Motor neuron (in vitro differentiated cells): Measurements from ENCODE around the gene FOXJ3. TPM values are rescaled to one million over a fixed set of nuclear protein-coding genes. Genes with fewer than 3 reads are reported as not detected.

Experiments
- ATAC-seq, 8 experiments: fragments of 200-7000 bp; cut with Tn5 transposase; replicated peaks in 6 of 8; 2 replicates each; pipeline ENCODE4 v1.8.0; 2021; ENCODE audit warnings: mild to moderate bottlenecking in 8 of 8, moderate library complexity in 8 of 8
- H3K27ac ChIP-seq, 2 donors: fragments of 250-450 bp; sonication (Bioruptor Pico); 2 replicates each; pipeline ENCODE4 v1.9.0; 2021; ENCODE audit warnings: antibody characterized with exemption in 2 of 2, mild to moderate bottlenecking in 2 of 2, moderate library complexity in 1 of 2
- H3K4me1 ChIP-seq, 2 donors: fragments of 250-450 bp; sonication (Bioruptor Pico); replicated peaks in 1 of 2; 2 replicates each; pipeline ENCODE4 v1.6.1; 2021; ENCODE audit warnings: antibody characterized with exemption in 2 of 2, mild to moderate bottlenecking in 2 of 2, moderate library complexity in 1 of 2
- H3K4me3 ChIP-seq, 5 donors: fragments of 250-450 bp; sonication (Bioruptor Pico); 2 replicates each; pipeline ENCODE4 v1.9.0; 2021; ENCODE audit warnings: antibody characterized with exemption in 5 of 5, mild to moderate bottlenecking in 5 of 5, moderate library complexity in 4 of 5
- WGBS, 10 experiments: fragments of 450-650 bp; shearing (Covaris generic); methylation state at CpG; one replicate each; pipeline ENCODE4 v1.0.0; 2022; 5-methylcytosine and 5-hydroxymethylcytosine counted together
- in situ Hi-C, 9 experiments: fragments of 400-800 bp; cut with MboI; loops; one replicate each; pipeline ENCODE4 v1.15.0; 2021; ENCODE audit warnings: low sequenced_read_pairs in 9 of 9, low pct_unique_long_range_greater_than_20kb in 2 of 9; ENCODE audit not compliant: unreplicated experiment in 9 of 9
- total RNA-seq, 8 experiments: library from RNA; unstranded; fragments of 300-600 nt; gene quantifications; 2 replicates each; pipeline versions ENCODE4 v1.2.3 to v1.2.4, GENCODE V29; 2022

The FOXJ3 gene
- total RNA-seq, 8 experiments from 2014 or later: 17.8 to 42.4 (median 32.2) TPM

DNA sequence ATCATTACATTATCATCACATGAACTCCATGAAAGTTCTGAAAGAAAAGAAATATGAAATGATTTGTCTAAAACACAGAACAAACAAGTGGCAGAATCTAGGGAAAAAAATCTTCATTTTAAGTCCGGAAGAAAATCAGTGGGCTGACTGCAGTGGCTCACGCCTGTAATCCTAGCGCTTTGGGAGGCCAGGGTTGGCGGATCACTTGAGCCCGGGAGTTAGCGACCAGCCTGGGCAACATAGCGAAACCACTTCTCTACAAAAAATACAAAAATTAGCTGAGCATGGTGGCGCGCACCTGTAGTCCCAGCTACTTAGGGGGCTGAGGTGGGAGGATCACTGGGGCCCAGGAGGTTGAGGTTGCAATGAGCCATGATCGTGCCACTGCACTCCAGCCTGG, 4.8 kb downstream of the FOXJ3 start:
- H3K27ac ChIP-seq: no peak overlapping the region

DNA sequence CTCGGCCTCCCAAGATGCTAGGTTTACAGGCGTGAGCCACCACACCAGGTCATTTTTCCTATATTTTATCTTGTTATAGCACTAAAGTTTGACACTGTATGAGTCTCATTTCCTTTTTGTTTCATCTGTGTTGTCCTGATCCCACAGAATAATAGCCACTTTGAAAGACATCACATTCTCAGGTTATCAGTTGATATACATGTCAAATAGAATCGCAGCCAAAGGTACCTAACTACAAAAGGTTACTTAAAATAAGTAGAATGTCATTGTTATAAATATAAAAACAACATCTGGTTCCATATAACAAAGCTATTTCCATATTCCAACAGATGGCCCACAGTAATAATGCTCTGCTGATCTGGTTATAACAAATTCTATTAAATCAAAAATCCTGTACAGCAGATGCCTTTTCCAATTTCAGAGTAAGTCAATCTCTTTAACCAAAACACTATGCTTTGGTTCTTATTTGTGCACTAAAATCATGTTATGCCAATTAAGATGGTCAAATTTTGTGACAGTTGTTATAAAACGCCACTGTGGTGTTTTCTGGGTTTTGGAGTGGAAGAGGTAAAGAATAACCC, 6.0 kb downstream of the FOXJ3 start:
- in situ Hi-C loops: loop anchor here in 2 of 9 experiments (25.0 kb wide), 3 partner anchors 108 to 408 kb away; partner anchors contain the start of genes CLDN19 (in 1 of the 2) and PPIH (in 1 of the 2)

More for the DNA sequence above, 4.8 kb downstream of the FOXJ3 start:
- H3K4me3 ChIP-seq: no peak overlapping the region
- no peak for ATAC-seq
- in situ Hi-C loops: loop anchor here in 2 of 9 experiments (25.0 kb wide), 3 partner anchors 107 to 407 kb away; partner anchors contain the start of genes CLDN19 (in 1 of the 2) and PPIH (in 1 of the 2)
- peaks cover 5 to 14% of the 10 kb centered on the region in 2 donors for H3K4me1 ChIP-seq
- 80 to 100% (median 97%) methylated on average over 2 to 10 of the region's 10 CpGs; no CpG with 5 or more reads in 1 of the 10 experiments for WGBS, 10 experiments

DNA sequence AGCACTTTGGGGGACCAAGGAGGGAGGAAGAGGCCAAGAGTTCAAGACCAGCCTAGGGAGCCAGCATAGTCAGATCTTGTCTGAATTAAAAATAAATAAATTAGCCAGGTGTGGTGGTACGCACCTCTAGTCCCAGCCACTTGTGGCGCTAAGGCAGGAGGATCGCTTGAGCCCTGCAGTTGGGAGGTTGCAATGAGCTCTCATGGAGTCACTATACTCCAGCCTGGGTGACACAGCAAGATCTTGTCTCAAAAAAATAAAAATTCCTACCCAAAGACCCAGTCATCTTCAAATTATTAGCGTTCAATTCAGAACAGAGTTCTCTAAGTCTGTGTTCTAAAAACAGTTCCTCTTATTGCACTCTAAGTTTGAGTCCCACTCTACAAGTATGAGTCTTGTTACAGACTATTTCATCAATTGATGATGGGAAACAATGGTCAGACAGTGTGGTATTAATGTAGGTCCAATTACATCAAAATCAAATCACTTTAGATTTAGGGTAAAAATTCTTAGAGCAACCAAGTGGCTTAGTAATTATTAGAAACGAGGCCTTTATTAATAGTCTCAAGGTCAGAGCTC, 6.9 kb downstream of the FOXJ3 start:
- ATAC-seq: no peak
- peaks cover 5 to 8% of the 10 kb centered on the region in 2 donors for H3K4me1 ChIP-seq
- WGBS, 10 experiments: 60 to 100% (median 96%) methylated on average over 1 to 5 of the region's 5 CpGs
- no peak overlapping the region for H3K27ac ChIP-seq
- H3K4me3 ChIP-seq: no peak overlapping the region
- in situ Hi-C loops: loop anchor here in 2 of 9 experiments (25.0 kb wide), 3 partner anchors 109 to 409 kb away; partner anchors contain the start of genes CLDN19 (in 1 of the 2) and PPIH (in 1 of the 2)

More for the DNA sequence above, 6.0 kb downstream of the FOXJ3 start:
- 53 to 100% (median 97%) methylated on average over 1 to 4 of the region's 4 CpGs for whole genome bisulfite sequencing, 10 experiments
- H3K4me3 ChIP-seq: no peak overlapping the region
- H3K4me1 ChIP-seq: peaks cover 5 to 14% of the 10 kb centered on the region in 2 donors
- H3K27ac ChIP-seq: no peak overlapping the region
- ATAC-seq: no peak

DNA sequence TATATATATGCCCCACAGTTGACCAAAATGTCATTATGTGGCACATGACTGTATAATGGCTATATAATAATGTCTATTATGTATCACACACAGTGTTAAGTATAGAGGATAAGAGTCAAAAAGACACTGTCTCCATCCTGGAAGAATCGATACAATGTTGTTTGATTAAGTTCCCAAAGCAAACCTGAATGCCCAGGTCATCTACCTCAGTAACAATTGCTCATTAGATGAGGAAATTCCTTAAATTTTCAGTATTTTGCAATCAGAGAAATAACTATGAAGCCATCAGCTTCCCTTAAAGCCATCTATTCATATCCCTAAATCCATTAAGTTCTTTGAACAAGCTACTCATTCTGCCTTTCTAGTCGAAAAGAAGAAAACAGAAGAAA, 10.0 kb downstream of the FOXJ3 start:
- WGBS, 10 experiments: 0 to 100% (median 90%) methylated on average over 1 to 2 of the region's 2 CpGs; no CpG with 5 or more reads in 2 of the 10 experiments
- ATAC-seq: no peak
- in situ Hi-C loops: loop anchor here in 2 of 9 experiments (25.0 kb wide), 3 partner anchors 112 to 412 kb away; partner anchors contain the start of genes CLDN19 (in 1 of the 2) and PPIH (in 1 of the 2)
- no peaks in the 10 kb centered on the region for H3K4me1 ChIP-seq
- H3K27ac ChIP-seq: no peak overlapping the region
- no peak overlapping the region for H3K4me3 ChIP-seq

DNA sequence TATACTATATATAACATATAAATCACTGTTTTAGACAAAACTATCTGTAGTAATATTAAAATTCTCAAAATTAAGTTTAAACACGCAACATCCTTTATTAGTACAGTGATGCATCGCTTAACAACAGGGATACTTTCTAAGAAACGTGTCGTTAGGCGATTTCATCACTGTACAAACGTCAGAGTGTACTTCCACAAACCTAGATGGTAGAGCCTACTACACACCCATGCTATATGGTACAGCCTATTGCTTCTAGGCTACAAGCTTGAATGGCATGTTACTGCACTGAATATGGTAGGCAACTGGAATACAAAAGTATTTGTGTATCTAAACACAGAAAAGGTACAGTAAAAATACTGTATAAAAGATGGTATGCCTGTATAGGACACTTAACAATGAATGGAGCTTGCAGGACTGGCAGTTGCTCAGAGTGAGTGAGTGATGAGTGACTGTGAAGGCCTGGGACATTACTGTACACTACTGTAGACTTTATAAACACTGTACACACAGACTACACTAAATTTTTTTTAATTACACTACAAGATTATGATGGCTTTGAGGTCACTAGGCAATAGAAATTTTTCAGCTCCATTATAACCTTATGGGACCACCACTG, 10.5 kb downstream of the FOXJ3 start:
- no peak for ATAC-seq
- Histone ChIP-seq H3K4me1 (no peaks in the 10 kb centered on the region), H3K27ac (no peak overlapping the region), H3K4me3 (no peak overlapping the region)
- WGBS, 10 experiments: 91 to 100% (median 95%) methylated on average over 1 to 6 of the region's 6 CpGs
- in situ Hi-C loops: loop anchor here in 3 of 9 experiments (25.0 kb wide), 4 partner anchors 112 to 413 kb away; partner anchors contain the start of genes CLDN19 (in 1 of the 3) and PPIH (in 1 of the 3)

DNA sequence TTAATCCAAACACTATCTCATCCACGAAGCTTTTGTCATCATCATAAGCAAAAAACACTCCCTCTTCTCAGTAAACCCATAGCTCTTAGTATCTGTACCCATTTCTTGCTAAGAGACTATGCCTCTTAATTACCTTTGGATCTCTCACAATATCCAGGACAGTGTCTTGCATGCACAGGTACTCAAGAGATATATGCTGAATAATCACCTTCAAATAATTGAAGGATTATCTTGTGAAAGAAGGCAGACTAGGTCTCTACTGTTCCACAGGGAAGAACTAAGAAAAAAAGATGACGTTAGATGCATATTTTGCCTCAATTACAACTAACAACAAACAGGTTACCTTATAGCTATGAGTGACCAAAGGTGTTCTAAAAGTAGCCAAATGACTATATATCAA, 11.5 kb downstream of the FOXJ3 start:
- no peak overlapping the region for H3K4me3 ChIP-seq
- in situ Hi-C loops: loop anchor here in 1 of 9 experiments (25.0 kb wide), 1 partner anchor 111 kb away; no protein-coding TSS in a partner anchor
- WGBS, 10 experiments: 86 to 100% (median 100%) methylated on average over 1 to 2 of the region's 2 CpGs; no CpG with 5 or more reads in 2 of the 10 experiments
- H3K27ac ChIP-seq: no peak overlapping the region
- H3K4me1 ChIP-seq: no peaks in the 10 kb centered on the region
- no peak for ATAC-seq

DNA sequence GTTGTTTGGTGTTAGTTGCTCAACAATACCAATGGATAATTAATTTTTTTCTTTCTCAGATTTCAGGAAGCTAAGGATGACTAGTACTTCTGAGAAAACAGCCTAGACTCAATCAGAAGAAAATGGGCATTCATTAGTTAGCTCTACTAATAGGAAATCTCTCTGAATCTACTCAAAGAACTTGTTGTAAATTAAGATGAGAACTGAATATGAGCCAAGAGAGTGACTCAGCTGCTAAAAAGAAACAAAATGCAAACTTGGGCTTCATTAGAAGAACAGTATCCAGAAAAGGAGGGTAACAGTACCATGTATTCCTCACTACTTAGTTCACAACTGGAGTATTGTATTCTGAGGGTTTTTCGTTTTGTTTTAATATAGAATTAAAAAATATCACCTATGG, 12.5 kb downstream of the FOXJ3 start:
- Histone ChIP-seq H3K27ac (no peak overlapping the region), H3K4me3 (no peak overlapping the region), H3K4me1 (no peaks in the 10 kb centered on the region)
- WGBS, 10 experiments: 0 to 100% (median 36%) methylated on average over 1 of the region's 1 CpG; no CpG with 5 or more reads in 4 of the 10 experiments
- in situ Hi-C loops: loop anchor here in 1 of 9 experiments (25.0 kb wide), 1 partner anchor 110 kb away; no protein-coding TSS in a partner anchor
- ATAC-seq: peak in 3 of 8 experiments; percentile 22 to 90 (median 85)

DNA sequence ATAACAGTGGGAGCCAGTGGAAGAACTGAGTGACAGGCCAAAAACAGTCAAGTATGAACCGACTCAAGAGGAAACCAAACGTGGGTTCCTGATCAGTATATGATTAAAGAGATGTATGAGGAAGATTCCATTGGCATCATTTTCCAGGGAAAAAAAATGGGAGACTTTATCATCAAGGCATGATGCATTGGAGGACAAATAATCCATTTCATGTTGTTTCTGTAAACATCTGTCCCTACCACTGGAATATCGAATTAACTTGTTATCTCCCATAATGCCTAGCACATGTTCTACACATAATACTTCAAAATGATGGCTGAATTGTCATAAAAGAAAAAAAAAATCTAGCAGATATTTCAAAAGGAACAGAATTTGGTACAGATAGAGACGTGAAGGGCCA, 13.3 kb downstream of the FOXJ3 start:
- in situ Hi-C loops: loop anchor here in 1 of 9 experiments (25.0 kb wide), 1 partner anchor 109 kb away; no protein-coding TSS in a partner anchor
- no peak overlapping the region for H3K27ac ChIP-seq
- no peak for ATAC-seq
- H3K4me1 ChIP-seq: no peaks in the 10 kb centered on the region
- WGBS, 10 experiments: 21 to 98% (median 87%) methylated on average over 1 to 4 of the region's 4 CpGs
- no peak overlapping the region for H3K4me3 ChIP-seq

DNA sequence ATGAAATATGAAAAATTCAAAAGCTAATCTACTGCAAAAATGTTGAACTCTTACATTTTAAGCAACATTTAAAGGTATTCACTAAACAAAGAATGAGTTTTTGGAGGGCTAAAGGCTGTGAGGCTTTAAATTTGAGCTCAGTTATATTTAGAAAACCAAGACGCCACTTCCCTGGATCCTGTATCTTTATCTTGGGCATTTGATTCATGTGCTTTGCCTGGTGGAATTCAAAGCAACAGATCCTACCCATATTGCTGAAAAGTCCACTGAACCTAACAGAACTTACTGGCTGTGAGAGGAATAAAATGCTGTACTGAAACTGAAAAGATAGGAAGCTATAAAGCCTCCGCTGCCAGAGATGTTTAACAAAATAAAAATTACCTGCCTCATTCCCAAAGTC, 14.3 kb downstream of the FOXJ3 start:
- Histone ChIP-seq H3K27ac (no peak overlapping the region), H3K4me3 (no peak overlapping the region), H3K4me1 (peaks cover 0 to 3% of the 10 kb centered on the region in 2 donors)
- no peak for ATAC-seq
- in situ Hi-C loops: loop anchor here in 1 of 9 experiments (25.0 kb wide), 1 partner anchor 108 kb away; no protein-coding TSS in a partner anchor
- WGBS, 10 experiments: 83 to 100% (median 93%) methylated on average over 1 to 2 of the region's 2 CpGs; no CpG with 5 or more reads in 2 of the 10 experiments

DNA sequence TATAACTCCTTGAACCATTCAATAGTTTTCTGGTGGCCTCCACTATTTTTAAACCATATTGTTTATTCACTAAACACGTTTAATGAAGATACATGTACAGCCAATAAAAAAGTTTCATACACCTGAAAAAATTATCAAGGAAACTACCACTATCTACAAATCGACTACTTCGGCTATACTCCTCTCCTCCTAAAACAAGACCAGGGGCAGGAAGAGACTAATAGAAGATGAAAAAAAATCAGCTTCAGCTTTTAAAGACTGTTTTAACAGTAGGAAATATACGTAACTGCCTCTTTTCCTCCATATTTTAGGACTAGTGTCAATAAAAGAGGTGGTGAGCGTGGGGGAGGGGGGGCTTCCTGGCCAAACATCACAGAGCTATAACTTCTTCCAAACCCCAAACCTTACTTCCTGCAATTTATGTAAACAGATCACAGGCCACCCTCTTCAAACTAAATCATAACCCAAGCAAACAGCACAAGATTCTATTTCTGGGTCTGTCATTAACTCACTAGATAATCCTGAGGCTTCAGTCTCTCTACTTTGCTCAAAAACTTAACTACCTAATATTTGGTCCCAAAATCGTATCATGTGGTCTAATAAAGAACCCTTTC, 15.1 kb downstream of the FOXJ3 start:
- no peak overlapping the region for H3K27ac ChIP-seq
- peaks cover 7 to 10% of the 10 kb centered on the region in 2 donors for H3K4me1 ChIP-seq
- in situ Hi-C loops: loop anchor here in 1 of 9 experiments (25.0 kb wide), 1 partner anchor 108 kb away; no protein-coding TSS in a partner anchor
- no peak overlapping the region for H3K4me3 ChIP-seq
- no peak for ATAC-seq
- WGBS, 10 experiments: 83 to 100% (median 92%) methylated on average over 1 to 6 of the region's 6 CpGs

DNA sequence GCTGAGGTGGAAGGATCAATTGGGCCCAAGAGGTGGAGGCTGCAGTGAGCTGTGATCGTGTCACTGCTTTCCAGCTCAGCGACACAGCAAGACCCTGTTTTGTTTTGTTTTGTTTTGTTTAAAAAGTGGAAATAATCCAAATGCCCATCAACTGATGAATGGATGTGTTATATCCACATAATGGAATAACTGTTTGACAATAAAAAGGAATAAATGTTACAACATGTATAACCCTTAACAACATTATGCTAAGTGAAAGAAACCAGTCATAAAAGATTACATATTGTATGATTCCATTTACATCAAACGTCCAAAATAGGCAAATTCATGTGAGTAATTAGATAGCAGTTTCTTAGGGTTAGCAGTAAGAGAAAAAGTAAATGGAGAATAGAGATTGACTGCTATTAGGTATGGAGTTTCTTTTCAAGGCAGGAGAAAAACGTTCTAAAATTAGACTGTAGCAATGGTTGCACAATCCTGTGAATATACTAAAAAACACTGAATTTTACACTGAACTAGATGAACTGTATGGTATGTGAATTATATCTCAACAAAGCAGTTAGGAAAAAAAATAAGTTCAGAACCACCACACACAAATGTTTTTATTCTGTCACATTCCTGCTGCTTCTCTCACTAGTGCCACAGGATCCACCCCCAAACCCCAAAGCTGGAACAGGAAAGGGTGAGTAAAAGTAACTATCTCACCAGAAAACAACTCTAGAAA, 15.7 kb downstream of the FOXJ3 start:
- H3K4me3 ChIP-seq: no peak overlapping the region
- H3K4me1 ChIP-seq: peaks cover 7 to 15% of the 10 kb centered on the region in 2 donors
- no peak overlapping the region for H3K27ac ChIP-seq
- ATAC-seq: no peak
- 0 to 100% (median 85%) methylated on average over 2 to 4 of the region's 4 CpGs; no CpG with 5 or more reads in 1 of the 10 experiments for WGBS, 10 experiments
- in situ Hi-C loops: loop anchor here in 1 of 9 experiments (25.0 kb wide), 1 partner anchor 107 kb away; no protein-coding TSS in a partner anchor

DNA sequence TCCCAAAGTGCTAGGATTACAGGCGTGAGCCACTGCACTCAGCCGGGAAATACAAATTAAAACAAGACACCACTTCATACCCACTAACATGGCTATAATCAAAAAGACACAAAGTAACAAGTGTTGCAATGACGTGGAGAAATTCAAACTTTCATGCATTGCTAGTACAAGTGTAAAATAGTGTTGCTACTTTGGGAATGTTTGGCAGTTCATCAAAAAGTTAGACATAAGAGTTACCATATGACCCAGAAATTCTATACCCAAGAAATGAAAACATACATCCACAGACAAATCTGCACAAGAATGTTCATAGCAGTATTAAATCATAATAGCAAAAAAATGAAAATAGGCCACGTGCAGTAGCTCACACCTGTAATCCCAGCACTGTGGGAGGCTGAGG, 16.4 kb downstream of the FOXJ3 start:
- Histone ChIP-seq H3K4me1 (peaks cover 7 to 15% of the 10 kb centered on the region in 2 donors), H3K27ac (no peak overlapping the region), H3K4me3 (no peak overlapping the region)
- no peak for ATAC-seq
- in situ Hi-C loops: loop anchor here in 1 of 9 experiments (25.0 kb wide), 1 partner anchor 106 kb away; no protein-coding TSS in a partner anchor
- WGBS, 10 experiments: 34 to 100% (median 85%) methylated on average over 1 to 4 of the region's 4 CpGs
